CD4-positive, alpha-beta T cell treated with Interleukin-15 for 4 hours (primary cell): ENCODE data around the gene ALDH1L2.
A peak's percentile ranks its signal among the peaks of the same experiment; 100 is the strongest.

Experiments
- DNase-seq: peaks from one replicate; pipeline ENCODE4 v3.0.0-alpha.2; 2020; ENCODE audit warnings: low spot score

Gene ALDH1L2

GRCh38 chr12:105032703-105033357 is 51.4 kb downstream of the ALDH1L2 start:
- no peak for DNase-seq

- DNase-seq, result no peak
These were observed 53.1 kb downstream of the ALDH1L2 start for GRCh38 chr12:105030820-105031807.

DNA sequence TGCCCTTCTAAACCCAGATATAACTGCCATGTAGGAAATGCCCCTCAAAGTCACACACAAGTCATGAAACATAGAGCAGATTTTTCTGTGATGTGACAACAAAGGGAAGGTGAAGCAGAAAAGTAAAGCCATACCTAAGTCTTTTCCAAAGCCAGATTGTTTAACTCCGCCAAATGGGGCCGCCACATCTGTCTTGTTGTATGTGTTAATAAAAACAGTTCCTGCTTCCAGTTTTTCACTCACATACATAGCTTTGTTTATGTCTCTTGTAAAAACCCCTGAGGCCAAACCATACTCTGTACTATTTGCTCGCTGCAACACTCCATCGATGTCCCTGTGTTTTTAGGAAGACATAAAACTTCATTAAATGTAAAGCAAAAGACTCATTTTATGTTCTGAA is 57.8 kb downstream of the ALDH1L2 start:
- DNase-seq, result no peak

- no peak for DNase-seq
These were observed 58.4 kb downstream of the ALDH1L2 start for GRCh38 chr12:105025890-105026289.

DNA sequence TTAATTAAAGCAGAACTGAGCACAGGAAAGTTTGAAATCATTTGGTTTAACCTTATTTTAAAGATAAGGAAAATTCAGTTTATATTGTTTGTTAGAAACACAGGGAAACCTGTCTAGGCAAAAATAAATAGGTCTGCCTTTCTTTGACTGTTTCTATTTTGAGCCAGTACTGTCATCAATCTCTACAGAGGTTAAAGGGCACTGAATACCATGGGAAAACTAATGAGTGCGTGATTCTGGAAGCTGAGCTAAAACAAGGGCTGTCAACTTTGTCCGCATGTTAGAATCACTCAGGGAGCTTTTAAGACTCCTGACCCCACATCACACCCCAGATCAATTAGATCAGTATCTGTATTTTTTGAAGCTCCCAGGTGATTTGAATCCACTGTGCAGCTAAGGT is 59.3 kb downstream of the ALDH1L2 start:
- no peak for DNase-seq

DNA sequence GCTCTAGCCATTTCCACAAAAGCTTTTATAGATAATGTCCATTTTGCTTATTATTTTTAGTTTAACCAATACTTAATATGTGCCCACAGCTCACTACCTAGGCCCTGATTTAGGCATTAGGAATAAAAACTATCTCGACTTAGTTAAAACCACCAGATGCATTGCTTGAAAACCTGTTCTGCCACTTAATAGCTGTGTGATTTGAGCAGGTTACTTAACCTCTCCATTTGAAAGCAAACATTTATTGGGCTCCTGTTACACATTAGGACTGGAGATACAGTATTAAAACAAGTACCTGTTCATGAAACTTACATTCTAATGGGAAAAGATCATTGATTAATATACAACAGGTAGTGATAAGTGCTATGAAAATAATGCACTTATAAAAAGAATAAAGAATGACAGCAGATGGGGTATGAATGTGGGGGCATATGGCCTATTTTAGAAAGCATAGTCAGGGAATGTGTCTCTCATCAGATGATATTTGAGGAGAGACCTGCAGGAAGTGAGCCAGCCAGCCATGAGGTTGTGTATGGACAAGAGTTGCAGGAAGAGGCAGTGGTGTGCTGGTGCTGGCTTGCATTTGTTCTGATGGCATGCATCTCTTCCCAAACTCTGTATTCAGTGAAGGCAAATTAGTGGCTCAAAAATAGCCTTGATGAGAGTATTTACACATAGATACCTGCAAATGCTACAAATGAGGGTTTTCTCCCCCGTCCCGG is 63.9 kb downstream of the ALDH1L2 start:
- DNase-seq, result no peak

DNA sequence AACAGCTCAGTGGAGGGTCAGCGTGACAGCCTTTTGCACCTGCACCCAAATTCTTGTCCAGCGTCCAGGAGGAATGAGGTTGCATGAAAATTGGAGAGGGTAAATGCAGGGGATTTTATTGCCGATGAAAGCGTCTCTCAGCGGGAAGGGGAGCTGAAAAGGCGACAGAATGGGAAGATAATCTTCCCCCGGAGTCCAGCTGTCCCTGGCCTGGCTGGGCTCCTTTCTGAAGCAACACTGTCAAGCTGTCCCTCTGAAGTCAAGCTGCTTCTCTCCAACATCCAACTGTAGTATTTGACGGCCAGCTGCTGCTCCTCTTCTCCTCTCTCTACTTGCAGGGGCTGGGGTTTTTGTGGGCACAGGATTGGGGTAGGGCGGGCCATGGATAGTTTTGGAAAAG is 65.5 kb downstream of the ALDH1L2 start:
- no peak for DNase-seq

DNA sequence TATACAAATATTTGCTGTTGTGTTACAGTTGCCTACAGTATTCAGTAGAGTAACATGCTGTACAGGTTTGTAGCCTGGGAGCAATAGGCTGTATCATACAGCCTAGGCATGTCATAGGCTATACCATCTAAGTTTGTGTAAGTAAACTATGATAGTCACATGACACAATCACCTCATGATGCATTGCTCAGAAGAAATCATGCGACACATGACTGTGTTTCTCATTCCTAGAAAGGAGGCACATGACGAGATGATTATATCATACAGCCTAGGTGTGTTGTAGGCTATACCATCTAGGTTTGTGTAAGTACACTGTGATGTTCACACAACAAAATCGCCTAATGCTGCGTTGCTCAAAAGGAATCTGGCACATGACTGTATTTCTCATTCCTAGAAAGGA is 66.2 kb downstream of the ALDH1L2 start:
- no peak for DNase-seq

DNA sequence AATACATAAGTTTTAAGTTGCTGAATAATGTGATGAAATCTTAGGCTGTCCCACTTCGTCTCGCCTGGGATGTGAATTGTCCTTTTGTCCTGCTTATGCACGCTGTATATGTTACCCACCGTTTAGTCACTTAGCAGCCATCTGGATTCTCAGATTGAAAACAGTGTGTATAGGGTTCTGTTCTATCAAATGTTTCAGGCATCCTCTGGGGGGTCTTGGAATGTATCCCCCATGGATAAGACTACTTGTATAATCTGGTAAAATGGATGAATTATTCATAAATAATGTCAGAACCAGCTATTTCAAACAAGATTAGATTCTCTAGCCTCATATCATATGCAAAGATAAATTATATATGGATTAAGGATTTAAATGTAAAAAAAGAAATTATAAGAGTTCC is 68.7 kb downstream of the ALDH1L2 start:
- DNase-seq, result no peak

- DNase-seq, result no peak
These were observed 69.7 kb downstream of the ALDH1L2 start for GRCh38 chr12:105014603-105015002.

- DNase-seq, result no peak
These were observed 70.4 kb downstream of the ALDH1L2 start for GRCh38 chr12:105013892-105014291.

- DNase-seq, result no peak
These were observed 82.8 kb downstream of the ALDH1L2 start for GRCh38 chr12:105001476-105001875.

DNA sequence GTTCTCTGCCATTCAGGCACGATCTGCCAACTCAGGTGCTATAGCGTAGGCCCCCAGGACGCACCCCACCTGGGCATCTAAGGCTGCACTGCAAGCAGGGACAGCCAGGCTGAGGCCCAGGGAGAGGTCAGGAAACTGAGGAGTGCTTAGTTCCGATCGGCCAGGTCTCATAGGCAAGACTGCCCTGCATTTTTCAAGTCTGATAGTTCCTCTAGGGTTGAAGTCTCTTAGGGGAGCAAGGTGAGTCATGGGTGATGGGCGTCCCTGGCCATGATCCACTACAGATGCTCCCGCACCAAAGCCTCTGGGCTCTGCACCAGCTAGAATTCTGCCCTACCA is 84.9 kb downstream of the ALDH1L2 start:
- no peak for DNase-seq

DNA sequence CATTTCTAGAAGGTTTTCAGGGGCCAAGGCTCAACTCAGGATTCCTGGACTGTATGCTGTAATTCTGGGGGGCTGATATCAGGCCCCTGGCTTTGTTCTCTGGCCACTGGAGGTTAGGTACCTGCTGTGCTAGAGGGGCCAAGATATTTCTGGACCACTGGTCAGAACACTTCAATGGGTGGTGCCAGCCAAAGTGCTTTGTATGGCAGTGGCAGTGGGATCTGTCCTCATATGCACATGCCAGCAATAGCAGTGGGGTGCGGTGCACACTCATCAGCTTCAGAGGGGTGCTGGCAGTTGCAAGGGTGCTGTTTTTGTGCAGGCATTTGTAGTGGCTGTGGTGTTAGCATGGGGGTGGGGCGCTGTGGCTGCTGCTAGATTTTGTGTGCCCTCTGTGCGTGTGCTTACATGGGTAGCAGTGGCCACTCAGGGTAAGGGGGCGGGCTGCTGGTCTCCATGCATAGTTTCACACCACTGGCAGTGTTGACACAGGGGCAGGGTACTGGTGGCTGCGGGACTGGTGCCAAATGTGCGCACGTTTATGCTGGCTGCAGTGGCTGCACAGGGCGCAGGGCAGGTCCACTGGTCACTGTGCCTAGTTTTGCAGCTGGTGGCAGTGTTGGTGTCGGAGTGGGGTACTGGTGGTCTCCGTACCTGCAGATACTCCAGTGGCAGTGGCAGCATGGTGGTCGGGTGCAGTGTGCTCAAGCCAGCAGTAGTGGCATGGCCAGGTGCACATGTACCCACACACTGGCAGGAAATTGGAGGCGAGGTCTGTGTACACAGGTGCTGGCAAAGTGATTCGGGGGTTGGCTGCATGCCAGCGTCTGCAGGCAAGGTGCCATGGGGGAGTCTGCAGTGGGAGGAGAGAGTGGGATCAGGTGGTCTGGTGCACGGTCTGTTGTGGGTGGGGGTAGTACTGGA is 85.6 kb downstream of the ALDH1L2 start:
- no peak for DNase-seq

GRCh38 chr12:104997541-104997940 is 86.7 kb downstream of the ALDH1L2 start:
- no peak for DNase-seq

- no peak for DNase-seq
These were observed 89.9 kb downstream of the ALDH1L2 start for GRCh38 chr12:104994336-104994735.

- DNase-seq, result no peak
These were observed 92.6 kb downstream of the ALDH1L2 start for GRCh38 chr12:104991565-104992128.

DNA sequence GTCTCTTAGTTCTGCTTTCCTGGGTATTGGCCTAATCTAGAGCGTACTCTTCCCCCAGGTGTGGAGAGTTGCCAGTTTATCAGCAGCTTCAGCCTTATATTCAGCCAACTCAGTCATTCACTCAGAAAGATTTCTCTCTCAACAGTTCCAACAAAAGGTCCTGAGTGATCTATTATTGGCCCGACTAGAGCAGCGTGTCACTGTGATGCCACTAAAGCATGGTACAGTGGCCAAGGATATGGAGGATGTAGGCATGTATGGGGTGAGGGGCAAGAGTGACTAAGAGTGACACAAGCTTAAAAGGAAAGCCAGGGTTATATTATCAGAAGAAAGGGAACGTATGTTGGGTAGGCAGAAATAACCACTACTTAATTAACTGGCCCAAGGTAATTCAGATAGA is 93.3 kb downstream of the ALDH1L2 start:
- DNase-seq, result no peak

- peak; percentile 78 for DNase-seq
These were observed 98.0 kb downstream of the ALDH1L2 start, which contains the start of gene NOPCHAP1 for GRCh38 chr12:104986022-104986941. Gene NOPCHAP1 (plus strand): TSS chr12:104986316. CDS start chr12:104986353, 37 bp downstream.

DNA sequence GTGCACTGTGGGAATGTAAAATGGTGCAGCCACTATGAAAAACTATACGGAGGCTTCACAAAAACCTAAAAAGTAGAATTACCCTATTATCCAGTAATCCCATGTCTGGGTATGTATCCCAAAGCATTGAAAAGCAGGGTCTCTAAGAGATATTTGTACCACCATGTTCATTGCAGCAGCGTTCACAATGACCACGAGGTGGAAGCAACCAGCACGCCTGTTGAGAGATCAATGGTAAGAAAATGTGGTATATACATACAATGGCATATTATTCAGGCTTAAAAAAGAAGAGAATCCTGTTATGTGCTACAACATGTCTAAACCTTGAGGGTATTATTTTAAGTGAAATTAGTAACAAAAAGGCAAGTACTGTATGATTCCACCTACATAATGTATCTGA is 99.1 kb downstream of the ALDH1L2 start:
- DNase-seq, result no peak
